Glomerular visceral epithelial cell (primary cell): ENCODE data around the gene TLE3.

Source experiments
- DNase-seq: peaks from one replicate; pipeline ENCODE4 v3.0.0-alpha.2; 2016; ENCODE audit errors: extremely low spot score

The TLE3 gene

DNA sequence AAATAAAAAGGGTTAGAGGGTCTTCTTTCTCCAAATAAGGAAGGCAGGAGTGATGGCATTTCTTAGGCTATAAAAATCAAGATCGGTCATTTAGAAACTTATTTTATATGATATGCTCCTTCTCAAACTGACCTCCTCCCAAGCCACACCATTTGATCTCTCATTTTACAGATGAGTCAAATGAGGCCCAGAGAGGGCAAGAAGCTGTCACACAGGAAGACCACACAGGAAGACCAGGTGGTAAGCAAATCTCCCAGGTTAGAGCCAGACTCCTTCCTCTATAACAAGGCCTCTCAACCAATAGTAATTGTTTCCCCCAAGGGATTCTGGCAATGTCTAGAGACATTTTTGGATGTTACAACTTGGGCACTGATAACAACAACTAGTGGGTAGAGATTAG is 13.8 kb downstream of the TLE3 start:
- no peak for DNase-seq

DNA sequence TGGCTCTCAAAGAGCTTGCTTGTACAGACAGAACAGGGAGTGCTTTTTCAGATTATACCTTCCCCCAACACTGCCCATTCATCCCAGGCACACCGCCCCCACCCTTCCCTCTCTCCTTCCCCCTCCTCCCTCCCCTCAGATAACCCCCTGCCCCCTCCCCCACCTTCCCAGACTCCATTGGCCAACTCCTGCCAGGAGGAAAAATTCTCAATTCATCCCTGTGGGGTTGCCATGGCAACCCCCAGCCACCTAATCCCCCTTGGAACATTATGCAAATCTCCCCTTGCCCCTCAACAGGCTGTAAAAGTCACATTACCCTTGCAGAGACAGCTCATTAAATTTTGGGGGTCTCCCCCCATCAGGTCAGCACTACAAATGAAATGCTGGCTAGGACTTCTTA is 14.3 kb downstream of the TLE3 start:
- no peak for DNase-seq

DNA sequence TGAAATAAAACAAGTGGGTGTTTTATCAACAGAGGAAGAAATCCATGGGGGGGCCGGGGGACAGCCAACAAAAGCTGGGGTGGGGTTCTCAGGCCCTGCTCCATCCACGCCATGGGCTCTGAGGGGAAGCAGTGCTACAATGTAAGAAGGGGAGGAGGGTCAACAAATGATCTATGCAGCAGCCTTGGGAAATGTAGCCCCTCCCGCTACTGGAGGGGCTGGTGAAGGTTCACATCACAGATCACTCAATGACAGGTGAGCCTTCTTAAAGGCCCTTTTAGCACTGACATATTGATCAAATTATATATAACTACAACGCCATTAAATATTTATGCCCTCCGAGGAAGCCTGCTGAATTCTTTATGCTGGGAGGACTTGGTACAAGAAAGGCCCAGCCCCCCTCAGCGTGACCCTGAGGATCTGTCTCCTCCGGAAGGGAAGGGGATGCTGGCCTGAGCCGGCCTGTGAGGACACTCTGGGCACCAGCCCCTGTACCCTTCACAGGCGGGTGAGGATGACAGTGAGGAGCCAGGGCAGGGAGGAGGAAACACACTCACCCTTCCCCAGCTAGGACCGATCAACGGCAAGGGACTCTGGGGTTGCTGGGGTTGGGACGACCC is 15.3 kb downstream of the TLE3 start:
- no peak for DNase-seq

DNA sequence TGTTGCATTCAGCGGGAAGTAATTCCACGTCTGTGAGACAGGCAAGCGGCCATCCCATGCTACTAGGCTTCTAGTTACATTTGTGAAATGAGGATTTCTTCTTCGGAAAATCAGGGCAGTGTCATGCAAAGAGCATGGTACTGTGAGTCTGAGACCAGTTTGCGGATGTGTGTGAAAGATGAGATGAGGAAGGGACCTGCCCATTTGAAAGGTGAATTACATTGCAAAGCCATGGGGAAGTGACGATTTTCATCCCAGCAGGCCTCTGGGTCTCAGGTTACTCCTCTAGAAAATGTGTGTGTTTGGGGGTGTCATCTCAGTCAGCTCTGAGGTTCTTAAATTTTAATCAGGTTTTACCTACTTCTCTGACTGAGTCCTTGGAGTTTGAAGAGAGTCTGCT is 16.1 kb downstream of the TLE3 start:
- DNase-seq: no peak

DNA sequence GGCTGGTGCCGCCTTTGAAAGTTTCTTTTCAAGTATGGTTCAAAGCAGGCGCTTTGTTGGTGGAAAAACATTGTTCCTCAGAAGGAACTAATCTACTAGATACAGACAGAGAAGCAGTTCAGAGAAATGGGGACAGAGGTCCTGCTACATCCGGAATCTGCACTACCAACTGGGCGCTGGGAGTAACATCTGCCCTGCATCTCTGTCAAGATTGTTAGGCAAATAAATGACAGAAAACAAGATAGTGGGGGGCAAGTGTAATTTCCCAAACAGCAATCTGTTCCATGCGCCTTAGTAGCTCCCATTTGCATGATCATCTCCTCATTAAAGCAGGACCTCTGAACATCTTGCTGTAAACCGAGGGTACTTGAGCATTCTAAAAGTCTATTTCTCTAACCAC is 17.4 kb downstream of the TLE3 start:
- no peak for DNase-seq

DNA sequence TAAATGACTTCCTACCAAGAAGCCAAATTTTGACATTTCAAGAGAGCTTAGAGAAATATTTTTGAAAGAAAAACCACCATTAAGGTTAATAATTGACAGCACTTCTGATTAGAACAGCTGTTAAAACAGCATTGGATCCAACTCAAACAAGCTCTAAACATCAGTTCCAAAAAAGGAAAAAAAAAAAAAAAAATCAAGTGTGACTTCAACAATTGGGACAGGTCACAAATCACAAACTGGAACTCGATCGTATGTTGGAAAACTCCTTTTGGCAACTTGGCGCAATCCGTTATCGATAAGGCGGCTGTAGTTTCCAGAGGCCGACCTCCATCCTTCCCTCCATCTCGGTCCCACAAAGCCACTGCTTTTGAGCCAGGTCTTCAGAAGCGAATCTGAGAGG is 17.8 kb downstream of the TLE3 start:
- no peak for DNase-seq

DNA sequence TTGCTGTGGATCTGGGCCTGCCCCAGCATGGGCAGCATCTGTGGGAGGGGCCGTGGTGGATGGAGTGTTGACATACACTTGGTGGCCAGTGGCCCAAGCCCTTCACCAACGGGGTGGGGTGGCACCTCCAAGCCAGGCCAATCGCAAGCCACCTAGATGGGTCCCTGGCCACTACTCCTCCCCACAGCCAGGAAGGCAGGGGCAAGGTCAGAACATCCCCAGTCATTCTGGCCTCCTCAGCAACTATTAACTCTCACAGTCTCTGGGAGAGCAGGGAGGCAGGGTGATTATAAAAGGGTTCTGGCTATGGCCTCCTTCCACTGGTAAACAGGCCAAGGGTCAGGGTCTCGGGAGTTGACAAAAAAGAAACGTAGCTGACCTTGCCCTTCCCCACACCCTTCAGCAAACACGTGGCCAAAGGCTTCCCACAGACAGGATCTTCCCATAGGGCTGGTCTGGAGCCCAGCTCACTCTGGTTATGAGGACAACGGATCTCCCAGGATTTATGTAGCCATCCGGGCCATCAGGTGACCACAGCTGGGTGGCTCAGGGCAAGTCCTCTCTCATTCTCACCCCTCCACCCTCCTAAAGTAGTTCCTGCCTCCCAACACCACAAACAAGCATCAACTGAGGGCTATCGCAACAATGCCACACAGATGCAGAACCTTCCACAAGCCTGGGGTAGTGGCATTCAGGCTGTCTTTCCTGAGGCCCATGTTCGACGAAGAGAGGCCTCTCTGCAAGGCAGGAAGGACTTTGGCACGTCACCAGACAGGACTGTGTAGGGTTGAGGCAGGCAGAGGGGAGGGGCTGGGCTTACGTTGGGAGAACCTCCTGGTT is 18.9 kb downstream of the TLE3 start:
- no peak for DNase-seq

DNA sequence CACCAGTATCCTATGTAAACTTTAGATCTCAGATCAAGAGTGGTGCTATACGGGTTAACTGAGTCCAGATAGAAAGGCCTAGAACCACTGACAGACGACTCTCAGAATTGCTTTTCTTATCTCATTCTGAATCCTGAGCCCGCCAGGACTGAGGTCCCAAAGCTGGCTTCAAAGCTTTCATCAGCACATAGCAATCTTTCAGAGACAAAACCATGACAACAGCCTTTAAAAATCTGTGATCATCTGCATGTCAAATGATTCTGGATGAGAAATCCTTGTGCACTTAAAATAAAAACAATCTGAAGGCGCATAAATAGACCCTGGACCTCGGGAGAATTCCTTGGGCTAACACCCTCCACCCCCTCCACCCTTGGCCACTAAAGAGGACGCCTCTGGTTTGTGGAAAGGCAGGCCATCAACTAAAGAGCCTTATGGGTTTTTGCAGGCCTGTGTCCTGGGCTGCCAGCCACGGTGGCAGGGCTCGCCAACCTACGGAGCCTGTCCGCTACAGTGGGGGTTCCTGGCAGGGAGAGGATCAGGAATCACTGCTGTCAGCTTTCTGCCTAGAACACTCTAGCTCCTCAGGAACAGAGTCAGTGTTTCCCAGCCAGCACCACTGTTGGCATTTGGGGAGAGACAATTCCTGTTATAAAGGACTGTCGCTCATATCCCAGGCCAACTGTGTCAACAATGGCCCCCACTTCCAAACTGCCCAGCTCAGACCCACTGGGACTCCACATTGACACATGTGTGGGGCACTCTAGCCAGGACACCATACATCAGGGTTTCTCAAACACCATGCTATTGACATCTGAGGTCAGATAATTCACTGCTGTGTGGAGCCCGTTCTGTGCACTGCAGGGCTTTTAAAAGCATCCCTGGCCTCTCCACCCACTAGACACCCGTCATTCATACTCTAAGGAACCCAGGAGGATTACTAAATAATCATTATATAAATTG is 20.2 kb downstream of the TLE3 start:
- no peak for DNase-seq

DNA sequence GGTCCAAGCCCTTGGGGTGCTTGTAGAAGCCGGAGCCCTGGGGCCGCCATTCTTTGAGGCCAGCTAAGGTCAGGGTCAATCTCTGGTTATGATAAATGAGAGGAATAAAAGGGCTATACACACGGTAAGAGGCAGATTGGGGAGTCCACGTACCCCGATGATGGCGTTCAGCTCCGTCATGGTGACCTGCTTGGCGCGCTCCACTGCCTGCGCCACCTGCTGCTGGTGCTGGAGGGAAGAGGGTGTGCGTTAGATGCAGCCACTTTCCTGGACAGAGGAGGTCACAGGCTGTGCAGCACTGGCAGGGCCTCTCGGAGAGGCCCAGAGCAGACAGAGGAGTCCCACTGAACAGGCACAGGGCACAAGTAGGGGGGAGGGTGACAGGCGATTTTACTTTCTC is 23.3 kb downstream of the TLE3 start:
- no peak for DNase-seq

DNA sequence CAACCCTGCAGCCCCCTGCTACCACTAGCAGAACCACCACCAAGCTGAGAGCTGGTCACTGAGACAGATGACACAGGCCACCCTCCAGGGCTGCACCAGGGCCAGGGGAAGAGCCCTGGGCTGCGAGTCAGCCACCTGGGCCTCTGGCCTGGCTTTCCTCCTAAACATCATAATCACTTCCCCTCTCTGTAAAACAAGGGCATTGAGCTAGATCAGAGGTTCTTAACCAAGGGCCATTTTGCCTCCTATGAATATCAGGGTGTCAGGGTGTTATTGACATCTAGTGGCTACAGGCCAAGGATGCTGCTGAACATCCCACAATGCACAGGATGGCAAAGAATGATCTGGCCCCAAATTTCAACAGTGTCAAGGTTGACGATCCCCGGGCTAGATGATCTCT is 25.2 kb downstream of the TLE3 start:
- no peak for DNase-seq

DNA sequence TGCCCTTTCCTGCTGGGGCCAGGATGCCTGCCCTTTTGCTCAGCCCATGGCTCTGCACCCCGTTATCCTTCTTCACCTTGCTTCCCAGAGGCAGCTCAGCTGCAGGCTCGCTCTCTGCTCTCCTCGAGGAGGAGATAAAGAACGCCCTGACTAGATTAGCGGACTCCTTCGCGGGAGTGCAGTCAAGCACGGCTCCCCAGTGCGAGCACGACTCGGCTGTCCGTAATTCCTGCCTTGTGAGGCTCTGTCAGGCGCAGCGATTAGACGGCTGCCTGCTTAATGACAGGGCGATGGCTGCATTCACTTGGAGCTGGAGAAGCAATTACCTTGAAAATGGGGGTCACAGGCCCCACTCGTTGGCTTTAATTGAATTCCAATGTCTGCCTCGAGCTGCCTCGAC is 25.9 kb downstream of the TLE3 start:
- DNase-seq: no peak

DNA sequence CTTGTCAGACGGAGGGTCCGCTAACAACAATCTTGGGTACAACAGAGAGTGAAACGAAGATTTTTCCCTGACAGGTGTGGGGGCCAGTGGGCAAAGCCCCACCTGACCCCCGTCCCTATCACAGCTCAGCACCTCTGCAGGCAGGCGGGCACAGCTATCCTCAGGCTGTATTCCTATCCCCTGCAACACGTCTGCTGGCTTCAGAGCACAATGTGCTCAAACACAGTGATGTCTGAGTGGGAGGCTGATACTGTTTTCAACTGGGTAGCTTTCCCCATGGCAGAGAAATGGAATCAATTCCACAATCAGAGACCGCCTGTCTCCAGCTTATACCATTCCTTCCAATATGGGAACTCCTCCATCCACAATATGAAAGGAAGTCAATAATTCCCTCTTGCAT is 28.0 kb downstream of the TLE3 start:
- DNase-seq: no peak

DNA sequence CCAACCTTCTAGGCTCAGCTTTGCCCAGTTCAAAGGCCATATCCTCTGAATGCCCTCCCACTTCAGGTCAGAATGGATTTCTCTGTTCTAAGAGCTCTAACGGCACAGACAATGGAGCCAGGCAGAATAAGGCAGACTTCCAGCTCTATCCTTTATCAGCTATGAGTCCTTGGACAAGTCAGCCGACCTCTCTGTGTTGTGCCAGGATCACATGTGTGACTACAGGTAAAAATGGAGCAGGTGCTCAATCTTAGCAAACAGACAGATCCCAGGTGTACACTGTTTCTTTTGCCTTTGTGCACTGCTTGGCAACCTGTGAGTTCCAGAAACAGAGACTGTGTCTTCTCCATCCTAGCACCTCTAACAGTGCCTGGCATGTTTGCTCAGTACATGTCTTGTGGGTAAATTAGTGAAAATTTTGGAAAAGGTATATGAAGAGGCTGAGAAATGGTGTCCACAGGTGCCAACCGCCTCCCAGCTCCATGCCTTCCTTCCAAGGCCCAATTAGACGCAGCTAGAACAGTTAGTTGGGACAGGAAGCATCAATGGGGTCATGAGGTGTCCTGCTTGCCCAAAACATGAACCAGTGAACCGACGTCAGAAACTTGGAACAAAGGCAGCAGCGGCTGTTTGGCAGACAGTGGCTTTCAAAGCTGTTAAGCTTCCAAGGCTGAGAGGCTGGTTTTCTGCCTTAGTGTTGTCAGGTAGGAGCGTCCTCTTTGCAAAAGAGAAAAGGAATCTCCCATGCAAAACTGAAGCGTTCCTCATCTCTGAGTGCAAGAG is 28.7 kb downstream of the TLE3 start:
- no peak for DNase-seq

DNA sequence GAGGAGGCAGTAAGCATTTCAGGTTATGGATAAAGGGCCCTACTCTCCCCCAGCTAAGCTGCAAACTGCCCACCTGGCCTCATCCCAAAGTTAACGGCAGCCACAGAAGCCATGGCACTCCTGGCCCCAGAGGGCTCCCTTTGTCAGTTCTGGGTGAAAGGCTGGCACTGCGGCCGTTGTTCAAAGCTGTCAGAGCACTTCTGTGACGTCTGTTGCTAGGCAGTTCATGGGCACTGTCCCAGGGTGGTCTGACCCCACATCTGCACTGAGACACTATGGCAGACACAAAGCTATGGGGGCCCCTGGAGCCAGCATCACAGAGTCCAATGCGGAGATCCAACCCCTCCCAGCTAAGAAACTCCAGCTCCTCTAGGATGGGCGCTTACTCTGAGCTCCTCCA is 30.0 kb downstream of the TLE3 start:
- DNase-seq: no peak

DNA sequence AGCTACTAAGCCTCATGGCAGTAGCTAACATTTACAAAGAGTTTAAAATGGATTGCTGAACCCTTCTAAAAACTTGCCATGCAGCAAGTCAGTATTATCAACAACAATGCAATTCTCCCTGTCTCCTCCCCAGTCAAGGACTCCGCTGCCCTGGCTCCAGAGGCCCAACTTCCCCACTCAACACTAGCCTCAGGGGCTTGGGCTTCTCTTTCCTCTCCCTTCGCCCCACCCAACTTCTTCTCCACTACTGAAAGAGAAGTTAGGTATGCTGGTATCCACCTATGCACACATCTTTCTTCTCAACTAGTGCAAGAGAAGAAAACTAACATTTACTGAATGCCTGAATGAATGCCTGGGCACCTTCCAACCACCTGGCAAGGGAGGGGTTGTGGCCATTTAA is 30.7 kb downstream of the TLE3 start:
- no peak for DNase-seq

DNA sequence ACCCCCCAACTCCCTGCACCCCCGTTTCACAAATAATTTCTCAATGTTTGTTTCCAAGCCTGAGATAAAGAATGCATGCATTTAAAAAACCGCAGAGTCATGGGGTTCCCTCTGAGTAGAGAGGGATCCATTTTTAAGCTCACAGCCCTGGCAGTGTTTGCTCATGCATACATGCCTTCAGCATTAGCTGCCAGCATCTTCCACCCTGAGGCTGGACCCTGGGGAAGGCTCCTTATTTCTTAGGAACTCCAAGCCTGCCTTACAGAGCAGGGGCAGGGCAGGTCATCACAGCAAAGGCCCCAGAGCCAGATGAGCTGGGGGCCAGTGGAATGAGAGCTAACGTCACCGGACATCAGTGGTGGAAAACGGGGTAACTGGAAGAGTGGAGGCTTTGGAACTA is 31.3 kb downstream of the TLE3 start:
- DNase-seq: no peak

DNA sequence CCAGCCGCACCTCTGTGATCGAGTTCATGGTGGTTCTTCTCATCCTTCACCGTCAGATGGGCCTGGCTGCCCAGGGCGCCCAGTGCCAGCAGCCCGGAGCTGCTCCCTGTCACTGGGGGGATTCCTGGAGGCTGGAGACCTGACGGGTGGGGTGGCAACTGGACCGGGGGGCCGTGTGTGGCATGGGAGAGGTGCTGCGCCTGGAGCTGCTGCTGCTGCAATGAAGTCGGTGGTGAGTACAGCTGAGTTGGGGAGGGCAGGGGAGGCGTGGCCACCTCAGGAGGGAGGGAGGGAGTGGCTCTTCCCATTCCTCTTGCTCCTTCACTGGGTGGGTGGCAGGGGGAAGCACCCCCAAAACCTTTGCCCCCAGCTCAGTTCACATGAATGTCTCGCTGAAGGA is 31.7 kb downstream of the TLE3 start:
- DNase-seq: no peak

DNA sequence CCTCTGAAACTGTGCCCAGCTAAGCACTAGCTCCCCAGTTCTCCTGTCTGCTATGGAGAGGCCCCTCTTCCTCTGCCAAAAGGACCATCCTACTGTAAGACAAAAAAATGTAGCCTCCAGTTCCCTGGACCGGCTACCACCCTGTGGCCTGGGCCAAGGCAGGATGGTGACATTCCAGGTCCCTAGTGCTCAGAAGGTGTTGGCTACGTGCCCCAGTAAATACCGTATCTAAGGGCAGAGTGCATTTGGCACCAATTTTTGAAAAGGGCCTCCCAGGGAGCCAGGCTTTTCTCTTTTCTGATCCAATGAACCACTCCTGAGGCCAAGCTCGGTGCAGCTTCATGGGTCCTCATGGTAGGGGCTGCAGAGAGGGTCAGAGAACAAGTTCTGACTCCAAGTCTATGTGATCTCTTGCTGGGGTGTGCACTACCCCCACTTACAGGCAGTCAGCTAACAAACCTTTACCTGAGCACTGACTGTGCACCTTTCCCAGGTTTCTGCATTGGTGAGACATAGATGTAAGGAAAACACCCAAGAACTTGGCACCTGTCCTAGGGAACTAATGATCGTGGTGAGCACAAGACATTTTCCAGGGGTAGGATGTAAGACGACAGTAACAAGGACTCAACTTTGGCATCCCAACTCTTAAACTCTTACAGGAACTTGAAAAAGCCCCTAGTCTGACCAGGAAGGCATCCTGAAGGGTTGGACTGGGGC is 32.6 kb downstream of the TLE3 start:
- no peak for DNase-seq

DNA sequence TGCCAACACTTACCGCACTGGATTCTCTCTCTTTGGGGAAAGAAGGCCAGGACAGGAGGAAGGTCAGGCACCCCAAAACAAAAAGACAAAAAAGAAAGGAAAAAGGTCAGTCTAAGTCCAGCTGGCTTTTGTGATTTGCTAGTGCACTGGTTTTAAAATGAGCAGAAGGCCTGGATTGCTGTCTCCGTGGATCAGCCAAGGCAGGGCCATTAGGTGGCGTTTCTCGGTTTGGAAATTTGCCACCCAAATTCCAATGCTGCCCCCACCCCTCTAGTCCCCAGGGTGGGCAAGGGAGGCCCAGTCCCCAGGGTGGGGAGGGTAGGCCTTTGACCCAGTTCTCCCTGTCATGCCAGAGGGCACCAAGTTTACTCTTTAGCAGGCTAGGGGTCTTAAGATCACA is 33.3 kb downstream of the TLE3 start:
- no peak for DNase-seq

DNA sequence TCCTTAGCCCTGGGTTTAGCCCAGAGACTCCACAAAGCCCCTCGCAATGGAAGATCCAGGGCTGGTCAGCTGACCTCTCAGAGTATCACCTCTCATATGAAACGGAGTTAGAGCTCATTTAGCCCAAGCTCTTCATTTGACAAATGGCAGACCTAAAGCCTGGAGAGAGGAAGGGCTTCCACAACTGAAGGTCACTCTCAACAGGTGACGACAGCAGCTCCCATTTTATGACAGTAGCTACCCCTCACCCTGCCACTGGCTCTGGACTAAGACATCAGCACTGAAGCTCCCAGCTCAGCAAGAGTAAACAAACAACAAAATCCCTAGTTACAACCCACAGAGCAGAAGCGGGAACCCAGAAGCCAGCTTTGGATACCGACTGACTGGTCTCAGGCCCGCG is 33.7 kb downstream of the TLE3 start:
- no peak for DNase-seq

DNA sequence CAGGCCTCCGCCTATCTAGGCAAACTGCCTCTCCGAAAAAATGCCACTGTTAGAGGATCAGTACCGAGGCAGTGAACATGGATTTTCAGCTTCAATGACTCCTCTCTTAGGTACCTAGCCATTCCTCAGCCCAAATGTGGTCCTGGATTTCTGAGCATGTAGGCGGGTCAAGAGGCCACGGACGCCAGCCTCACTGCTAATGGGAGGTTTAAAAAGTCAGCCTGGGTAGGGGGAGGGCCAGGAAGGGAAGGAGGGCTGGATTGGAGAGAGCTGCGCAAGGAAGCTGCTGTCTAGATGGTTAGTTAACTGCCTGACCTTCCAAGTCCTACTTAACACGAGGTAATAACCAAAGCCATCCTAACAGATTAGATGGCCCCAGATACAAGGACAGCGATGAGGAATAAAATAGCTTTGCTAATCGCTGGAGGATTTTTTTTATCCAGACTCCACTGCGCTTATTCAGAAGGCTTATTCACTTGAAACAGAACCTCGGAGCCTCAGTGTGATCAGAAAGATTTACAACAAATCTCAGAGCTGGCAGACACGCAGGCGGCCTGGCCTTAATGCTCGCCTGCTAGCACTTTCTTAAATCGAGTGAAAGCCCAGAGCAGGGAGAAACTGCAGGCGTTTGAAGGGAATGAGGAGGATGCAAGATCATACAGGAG is 34.3 kb downstream of the TLE3 start:
- DNase-seq: no peak
